ENCODE data around the gene DNM2. TPM values are rescaled to one million over a fixed set of nuclear protein-coding genes. Genes with fewer than 3 reads are reported as not detected.
A peak's percentile ranks its signal among the peaks of the same experiment; 100 is the strongest.
"Not testable (repeated sequence)": the region's sequence is repeated elsewhere in the genome, so short reads cannot be mapped to it uniquely, and the experiment has no call there.

The DNM2 gene
- 102 and 123 TPM in 2 replicates for total RNA-seq

- Histone ChIP-seq H3K36me3 (ENCODE audit: control insufficient read depth, insufficient read depth, low read length) (peaks cover 2% of the 10 kb centered on the region), H3K4me3 (ENCODE audit: low read depth, low read length) (peak within 1 kb of the TSS; percentile 83), H3K27me3 (ENCODE audit: control insufficient read depth, insufficient read depth, low read length) (no peaks in the 10 kb centered on the region)
- DNase-seq (ENCODE audit: low read depth) = peak; percentile 100
- TF ChIP-seq CTCF (IDR thresholded peaks at IDR 0.05; ENCODE audit: insufficient read depth, low read length, poor library complexity, severe bottlenecking) = peak; percentile 75
Measured at GRCh38 chr19:10717356-10718204, at the start of gene DNM2. TSS of gene DNM2 (plus strand) at chr19:10718079. CDS start at chr19:10718243, 164 bp downstream.

- no peak for TF ChIP-seq CTCF (IDR thresholded peaks at IDR 0.05; ENCODE audit: insufficient read depth, low read length, poor library complexity, severe bottlenecking)
- Histone ChIP-seq H3K36me3 (ENCODE audit: control insufficient read depth, insufficient read depth, low read length) (peaks cover 5% of the 10 kb centered on the region), H3K4me3 (ENCODE audit: low read depth, low read length) (no peak overlapping the region), H3K27me3 (ENCODE audit: control insufficient read depth, insufficient read depth, low read length) (no peaks in the 10 kb centered on the region)
- no peak for DNase-seq (ENCODE audit: low read depth)
Measured at GRCh38 chr19:10669246-10669645, 48.6 kb upstream of the DNM2 start.

- Histone ChIP-seq H3K27me3 (ENCODE audit: control insufficient read depth, insufficient read depth, low read length) (no peaks in the 10 kb centered on the region), H3K36me3 (ENCODE audit: control insufficient read depth, insufficient read depth, low read length) (peaks cover 5% of the 10 kb centered on the region), H3K4me3 (ENCODE audit: low read depth, low read length) (no peak overlapping the region)
- no peak for DNase-seq (ENCODE audit: low read depth)
- TF ChIP-seq CTCF (IDR thresholded peaks at IDR 0.05; ENCODE audit: insufficient read depth, low read length, poor library complexity, severe bottlenecking) = no peak
Measured at GRCh38 chr19:10670182-10670581, 47.7 kb upstream of the DNM2 start.

- DNase-seq (ENCODE audit: low read depth) = no peak
- no peak for TF ChIP-seq CTCF (IDR thresholded peaks at IDR 0.05; ENCODE audit: insufficient read depth, low read length, poor library complexity, severe bottlenecking)
- no peak overlapping the region for H3K4me3 ChIP-seq (ENCODE audit: low read depth, low read length)
- H3K27me3 ChIP-seq (ENCODE audit: control insufficient read depth, insufficient read depth, low read length) = no peaks in the 10 kb centered on the region
- peaks cover 7% of the 10 kb centered on the region for H3K36me3 ChIP-seq (ENCODE audit: control insufficient read depth, insufficient read depth, low read length)
Measured at GRCh38 chr19:10670876-10671804, 46.7 kb upstream of the DNM2 start.

- H3K36me3 ChIP-seq (ENCODE audit: control insufficient read depth, insufficient read depth, low read length); DNase-seq (ENCODE audit: low read depth); H3K4me3 ChIP-seq (ENCODE audit: low read depth, low read length); H3K27me3 ChIP-seq (ENCODE audit: control insufficient read depth, insufficient read depth, low read length): not testable (repeated sequence)
Measured at GRCh38 chr19:10671922-10672321, 46.0 kb upstream of the DNM2 start.

- not testable (repeated sequence) for DNase-seq (ENCODE audit: low read depth); H3K36me3 ChIP-seq (ENCODE audit: control insufficient read depth, insufficient read depth, low read length); H3K27me3 ChIP-seq (ENCODE audit: control insufficient read depth, insufficient read depth, low read length); H3K4me3 ChIP-seq (ENCODE audit: low read depth, low read length)
Measured at GRCh38 chr19:10675214-10675613, 42.7 kb upstream of the DNM2 start.

Data from kidney epithelial cell (primary cell).